Neural cell (in vitro differentiated cells): Measurements from ENCODE around the gene DNAJC8. TPM values are rescaled to one million over a fixed set of nuclear protein-coding genes. Genes with fewer than 3 reads are reported as not detected.

ENCODE experiments used
- H2AFZ ChIP-seq: fragments of 200-600, 300-800 bp; sonication (generic), shearing (Covaris generic); 2 replicates; pipeline ENCODE4 v1.6.0; 2014; ENCODE audit warnings: low read depth, mild to moderate bottlenecking, antibody characterized with exemption, low read length, moderate library complexity
- H3F3A ChIP-seq: fragments of 200-600 bp; shearing (Covaris generic); 2 replicates; pipeline ENCODE4 v1.6.1; 2016; ENCODE audit warnings: mild to moderate bottlenecking, moderate library complexity, mixed read lengths, antibody characterized with exemption, low read length; ENCODE audit not compliant: insufficient read depth, poor library complexity, severe bottlenecking
- H3K27ac ChIP-seq: fragments of 200-600, 300-800 bp; sonication (generic), shearing (Covaris generic); 2 replicates; pipeline ENCODE4 v1.5.1; 2014; ENCODE audit warnings: mild to moderate bottlenecking, low read length, moderate library complexity
- H3K27me3 ChIP-seq: fragments of 300-800, 200-600 bp; sonication (generic), shearing (Covaris generic); 2 replicates; pipeline ENCODE4 v1.6.0; 2014; ENCODE audit warnings: mild to moderate bottlenecking, low read depth, low read length, moderate library complexity; ENCODE audit not compliant: insufficient read depth
- H3K36me3 ChIP-seq: fragments of 300-800, 200-600 bp; sonication (generic), shearing (Covaris generic); 2 replicates; pipeline ENCODE4 v1.5.1; 2014; ENCODE audit warnings: mild to moderate bottlenecking, antibody characterized with exemption, low read length, moderate library complexity; ENCODE audit not compliant: insufficient read depth
- H3K4me2 ChIP-seq: fragments of 300-800, 200-600 bp; sonication (generic), shearing (Covaris generic); 2 replicates; pipeline ENCODE4 v1.6.0; 2014; ENCODE audit warnings: mild to moderate bottlenecking, low read length
- H3K4me3 ChIP-seq: fragments of 300-800, 200-600 bp; sonication (generic), shearing (Covaris generic); 2 replicates; pipeline ENCODE4 v1.5.1; 2014; ENCODE audit warnings: mild to moderate bottlenecking, low read length, moderate library complexity
- H3K79me2 ChIP-seq: fragments of 200-600 bp; shearing (Covaris generic); replicated peaks from 2 replicates; pipeline ENCODE4 v1.6.0; 2014; ENCODE audit warnings: mild to moderate bottlenecking, low read length, moderate library complexity; ENCODE audit not compliant: insufficient read depth
- H3K9ac ChIP-seq: fragments of 300-800, 200-600 bp; sonication (generic), shearing (Covaris generic); 2 replicates; pipeline ENCODE4 v1.6.1; 2016; ENCODE audit warnings: mild to moderate bottlenecking, low read length, mixed read lengths
- H3K9me2 ChIP-seq: fragments of 200-600 bp; shearing (Covaris generic); 2 replicates; pipeline ENCODE4 v1.6.1; 2016; ENCODE audit warnings: mild to moderate bottlenecking, low read length, mixed read lengths; ENCODE audit not compliant: insufficient read depth
- H3K9me3 ChIP-seq: fragments of 200-600, 300-800 bp; sonication (generic), shearing (Covaris generic); 2 replicates; pipeline ENCODE4 v1.6.1; 2016; ENCODE audit warnings: mild to moderate bottlenecking, mixed run types, low read length, moderate library complexity, mixed read lengths
- H4K20me1 ChIP-seq: fragments of 200-600 bp; shearing (Covaris generic); 2 replicates; pipeline ENCODE4 v1.6.1; 2016; ENCODE audit warnings: mild to moderate bottlenecking, mixed run types; ENCODE audit not compliant: insufficient read depth
- EP300 ChIP-seq: fragments of 450-650 bp; conservative IDR thresholded peaks from 2 replicates; pipeline ENCODE4 v1.6.1; 2014; ENCODE audit warnings: antibody characterized with exemption, mild to moderate bottlenecking, moderate library complexity; ENCODE audit not compliant: poor library complexity, severe bottlenecking
- EZH2 ChIP-seq: fragments of 200-600, 300-800 bp; shearing (Covaris generic), sonication (generic); IDR thresholded peaks from 2 replicates; pipeline ENCODE4 v1.6.1; 2014; ENCODE audit warnings: antibody characterized with exemption, low read length, borderline replicate concordance, mild to moderate bottlenecking; ENCODE audit not compliant: insufficient read depth, poor library complexity, severe bottlenecking
- MXI1 ChIP-seq: fragments of 450-650 bp; conservative IDR thresholded peaks from 2 replicates; pipeline ENCODE4 v1.6.1; 2014; ENCODE audit warnings: antibody characterized with exemption, mild to moderate bottlenecking; ENCODE audit not compliant: poor library complexity, severe bottlenecking
- POLR2AphosphoS5 ChIP-seq: IDR thresholded peaks from 2 replicates; pipeline ENCODE4 v1.6.1; 2012
- RAD21 ChIP-seq: fragments of 450-650 bp; conservative IDR thresholded peaks from 2 replicates; pipeline ENCODE4 v1.6.1; 2014; ENCODE audit warnings: antibody characterized with exemption, mild to moderate bottlenecking, moderate library complexity
- SMC3 ChIP-seq: fragments of 450-650 bp; conservative IDR thresholded peaks from 2 replicates; pipeline ENCODE4 v1.6.1; 2014; ENCODE audit warnings: antibody characterized with exemption, mild to moderate bottlenecking, moderate library complexity; ENCODE audit not compliant: poor library complexity
- TAF1 ChIP-seq: IDR thresholded peaks from 2 replicates; pipeline ENCODE4 v1.6.1; 2012; ENCODE audit warnings: low read depth
- polyA plus RNA-seq: library from polyadenylated mRNA; depleted of rRNA; stranded (reverse); fragments of >200 nt; gene quantifications from 2 replicates; pipeline ENCODE4 v1.2.3, GENCODE V29; 2014
- TF ChIP-seq, protein P1 (sequence below): IDR thresholded peaks from 2 replicates; pipeline ENCODE4 v1.6.1; 2012; ENCODE audit warnings: borderline replicate concordance
- TF ChIP-seq, protein P2 (sequence below): fragments of 450-650 bp; IDR thresholded peaks from 2 replicates; pipeline ENCODE4 v1.5.1; 2014; ENCODE audit warnings: antibody characterized with exemption, mild to moderate bottlenecking, moderate library complexity; ENCODE audit not compliant: poor library complexity, severe bottlenecking

Gene DNAJC8
- polyA plus RNA-seq, 1 donor from 2014 or later, result 184 TPM

DNA sequence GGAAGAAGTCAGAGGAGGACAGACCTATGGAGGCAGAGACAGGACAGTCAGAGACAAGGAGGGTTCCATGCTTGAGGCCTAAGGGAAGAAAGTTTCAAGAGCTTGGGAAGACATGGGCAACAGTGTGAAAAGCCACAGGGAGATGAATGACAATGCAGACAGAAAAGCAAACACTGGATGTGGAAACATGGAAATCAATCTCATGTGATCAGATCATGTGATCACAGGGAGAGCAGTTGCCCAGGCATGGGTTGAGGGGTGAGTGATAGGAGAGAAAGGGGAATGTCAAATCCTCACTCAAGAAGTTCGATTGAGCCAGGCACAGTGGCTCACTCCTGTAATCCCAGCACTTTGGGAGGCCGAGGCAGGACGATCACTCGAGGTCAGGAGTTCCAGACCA is 73.6 kb downstream of the DNAJC8 start:
- no peak overlapping the region for H3K4me2 ChIP-seq
- no peak for TF ChIP-seq EZH2
- TF ChIP-seq, protein P1, sequence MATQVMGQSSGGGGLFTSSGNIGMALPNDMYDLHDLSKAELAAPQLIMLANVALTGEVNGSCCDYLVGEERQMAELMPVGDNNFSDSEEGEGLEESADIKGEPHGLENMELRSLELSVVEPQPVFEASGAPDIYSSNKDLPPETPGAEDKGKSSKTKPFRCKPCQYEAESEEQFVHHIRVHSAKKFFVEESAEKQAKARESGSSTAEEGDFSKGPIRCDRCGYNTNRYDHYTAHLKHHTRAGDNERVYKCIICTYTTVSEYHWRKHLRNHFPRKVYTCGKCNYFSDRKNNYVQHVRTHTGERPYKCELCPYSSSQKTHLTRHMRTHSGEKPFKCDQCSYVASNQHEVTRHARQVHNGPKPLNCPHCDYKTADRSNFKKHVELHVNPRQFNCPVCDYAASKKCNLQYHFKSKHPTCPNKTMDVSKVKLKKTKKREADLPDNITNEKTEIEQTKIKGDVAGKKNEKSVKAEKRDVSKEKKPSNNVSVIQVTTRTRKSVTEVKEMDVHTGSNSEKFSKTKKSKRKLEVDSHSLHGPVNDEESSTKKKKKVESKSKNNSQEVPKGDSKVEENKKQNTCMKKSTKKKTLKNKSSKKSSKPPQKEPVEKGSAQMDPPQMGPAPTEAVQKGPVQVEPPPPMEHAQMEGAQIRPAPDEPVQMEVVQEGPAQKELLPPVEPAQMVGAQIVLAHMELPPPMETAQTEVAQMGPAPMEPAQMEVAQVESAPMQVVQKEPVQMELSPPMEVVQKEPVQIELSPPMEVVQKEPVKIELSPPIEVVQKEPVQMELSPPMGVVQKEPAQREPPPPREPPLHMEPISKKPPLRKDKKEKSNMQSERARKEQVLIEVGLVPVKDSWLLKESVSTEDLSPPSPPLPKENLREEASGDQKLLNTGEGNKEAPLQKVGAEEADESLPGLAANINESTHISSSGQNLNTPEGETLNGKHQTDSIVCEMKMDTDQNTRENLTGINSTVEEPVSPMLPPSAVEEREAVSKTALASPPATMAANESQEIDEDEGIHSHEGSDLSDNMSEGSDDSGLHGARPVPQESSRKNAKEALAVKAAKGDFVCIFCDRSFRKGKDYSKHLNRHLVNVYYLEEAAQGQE, result no peak
- TF ChIP-seq, protein P2, sequence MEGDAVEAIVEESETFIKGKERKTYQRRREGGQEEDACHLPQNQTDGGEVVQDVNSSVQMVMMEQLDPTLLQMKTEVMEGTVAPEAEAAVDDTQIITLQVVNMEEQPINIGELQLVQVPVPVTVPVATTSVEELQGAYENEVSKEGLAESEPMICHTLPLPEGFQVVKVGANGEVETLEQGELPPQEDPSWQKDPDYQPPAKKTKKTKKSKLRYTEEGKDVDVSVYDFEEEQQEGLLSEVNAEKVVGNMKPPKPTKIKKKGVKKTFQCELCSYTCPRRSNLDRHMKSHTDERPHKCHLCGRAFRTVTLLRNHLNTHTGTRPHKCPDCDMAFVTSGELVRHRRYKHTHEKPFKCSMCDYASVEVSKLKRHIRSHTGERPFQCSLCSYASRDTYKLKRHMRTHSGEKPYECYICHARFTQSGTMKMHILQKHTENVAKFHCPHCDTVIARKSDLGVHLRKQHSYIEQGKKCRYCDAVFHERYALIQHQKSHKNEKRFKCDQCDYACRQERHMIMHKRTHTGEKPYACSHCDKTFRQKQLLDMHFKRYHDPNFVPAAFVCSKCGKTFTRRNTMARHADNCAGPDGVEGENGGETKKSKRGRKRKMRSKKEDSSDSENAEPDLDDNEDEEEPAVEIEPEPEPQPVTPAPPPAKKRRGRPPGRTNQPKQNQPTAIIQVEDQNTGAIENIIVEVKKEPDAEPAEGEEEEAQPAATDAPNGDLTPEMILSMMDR, result no peak
- no peak for TF ChIP-seq SMC3
- no peak for TF ChIP-seq RAD21
- no peak for TF ChIP-seq TAF1
- no peak for TF ChIP-seq EP300
- TF ChIP-seq MXI1, result no peak
- no peak for TF ChIP-seq POLR2AphosphoS5
- H3K79me2 ChIP-seq, result no peaks in the 10 kb centered on the region
- H4K20me1 ChIP-seq, result no peaks in the 10 kb centered on the region
- no peaks in the 10 kb centered on the region for H3F3A ChIP-seq
- no peaks in the 10 kb centered on the region for H3K9me3 ChIP-seq
- no peak overlapping the region for H3K27ac ChIP-seq
- H3K9me2 ChIP-seq, result no peaks in the 10 kb centered on the region
- H2AFZ ChIP-seq, result no peak overlapping the region
- no peaks in the 10 kb centered on the region for H3K27me3 ChIP-seq
- H3K9ac ChIP-seq, result no peak overlapping the region
- no peaks in the 10 kb centered on the region for H3K36me3 ChIP-seq
- no peak overlapping the region for H3K4me3 ChIP-seq

DNA sequence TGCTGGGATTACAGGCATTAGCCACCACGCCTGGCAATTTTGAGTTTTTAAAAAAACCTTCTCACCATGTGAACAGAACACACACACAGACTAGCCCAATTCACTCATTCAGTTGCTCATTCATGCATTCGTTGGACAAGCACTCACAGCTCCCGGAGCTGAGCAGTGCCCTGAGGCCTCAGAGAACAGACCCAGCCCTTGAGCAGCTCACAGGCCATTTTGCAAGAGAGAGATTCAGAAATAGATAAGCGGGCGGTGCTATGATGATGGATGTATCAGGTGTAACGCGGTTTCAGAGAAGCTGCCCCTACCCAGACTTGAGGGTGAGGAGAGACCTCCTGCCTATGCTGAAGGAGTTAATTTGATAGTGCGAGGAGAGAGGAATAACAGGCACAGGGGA is 74.9 kb downstream of the DNAJC8 start:
- Histone ChIP-seq H3K27ac (no peak overlapping the region), H3K4me2 (no peak overlapping the region), H3K9ac (no peak overlapping the region), H3K9me3 (no peaks in the 10 kb centered on the region), H3K36me3 (no peaks in the 10 kb centered on the region), H3K27me3 (no peaks in the 10 kb centered on the region), H3K9me2 (no peaks in the 10 kb centered on the region), H3F3A (no peaks in the 10 kb centered on the region), H2AFZ (no peak overlapping the region), H3K79me2 (no peaks in the 10 kb centered on the region), H3K4me3 (no peak overlapping the region), H4K20me1 (no peaks in the 10 kb centered on the region)
- TF ChIP-seq POLR2AphosphoS5 (no peak), SMC3 (no peak), RAD21 (no peak), TAF1 (no peak), MXI1 (no peak), EZH2 (no peak), EP300 (no peak)
- TF ChIP-seq, protein P2, result no peak
- TF ChIP-seq, protein P1, result no peak
